IMR-90 (cell line): ENCODE data around the gene KITLG. TPM values are rescaled to one million over a fixed set of nuclear protein-coding genes. Genes with fewer than 3 reads are reported as not detected.

Source experiments
- ATAC-seq: fragments of 200-7000 bp; cut with Tn5 transposase; 2 replicates; pipeline ENCODE4 v1.9.1; 2020; ENCODE audit warnings: low read depth, mild to moderate bottlenecking, moderate library complexity
- BruUV-seq: library from RNA; stranded (reverse); fragments of 400-500 nt; replicated peaks from 2 replicates; lab custom pipeline; 2021; lab: Mats Ljungman, UMichigan
- CTCF ChIA-PET: fragments of 300-600 bp; formaldehyde crosslinking; extraction: SDS; loops from one replicate; lab custom pipeline; 2021; ENCODE audit warnings: antibody characterized with exemption; lab: Yijun Ruan, JAX
- POLR2A ChIA-PET: fragments of 300-600 bp; sonication (Branson Sonifier 250); formaldehyde crosslinking; loops from one replicate; lab custom pipeline; 2022; ENCODE audit warnings: antibody characterized with exemption; ENCODE audit not compliant: unreplicated experiment; lab: Charles Lee
- DNase-seq: peaks from one replicate; pipeline ENCODE4 v3.0.0; 2013
- H2AFZ ChIP-seq: replicated peaks from 2 replicates; pipeline ENCODE3; 2013; ENCODE audit warnings: low read length, mild to moderate bottlenecking; ENCODE audit not compliant: poor library complexity
- H2AK5ac ChIP-seq: 2 replicates; pipeline ENCODE4 v1.6.1; 2013; ENCODE audit warnings: low read depth, low read length, inconsistent platforms
- H2AK9ac ChIP-seq: replicated peaks from 2 replicates; pipeline ENCODE3; 2013; ENCODE audit warnings: mild to moderate bottlenecking, low read depth, low read length, moderate library complexity; ENCODE audit not compliant: poor library complexity
- H2BK120ac ChIP-seq: 2 replicates; pipeline ENCODE4 v1.6.1; 2013; ENCODE audit warnings: low read depth, low read length, inconsistent platforms
- H2BK15ac ChIP-seq: 3 replicates; pipeline ENCODE4 v1.6.1; 2013; ENCODE audit warnings: low read depth, low read length, inconsistent platforms
- H2BK20ac ChIP-seq: 2 replicates; pipeline ENCODE4 v1.6.1; 2013; ENCODE audit warnings: low read depth, mild to moderate bottlenecking, inconsistent platforms, low read length, moderate library complexity
- H2BK5ac ChIP-seq: 2 replicates; pipeline ENCODE4 v1.6.1; 2013; ENCODE audit warnings: mild to moderate bottlenecking, low read depth, low read length, inconsistent platforms; ENCODE audit not compliant: poor library complexity, severe bottlenecking
- H3K14ac ChIP-seq: replicated peaks from 2 replicates; pipeline ENCODE4 v1.6.1; 2013; ENCODE audit warnings: low read depth, low read length, inconsistent platforms
- H3K18ac ChIP-seq: 2 replicates; pipeline ENCODE4 v1.6.1; 2013; ENCODE audit warnings: low read depth, low read length, control low read depth
- H3K23ac ChIP-seq: 2 replicates; pipeline ENCODE4 v1.6.1; 2013; ENCODE audit warnings: low read depth, low read length, inconsistent platforms
- H3K27ac ChIP-seq: 2 replicates; pipeline ENCODE4 v1.5.1; 2013; ENCODE audit warnings: mild to moderate bottlenecking, control low read depth, low read length; ENCODE audit not compliant: insufficient read depth
- H3K27me3 ChIP-seq: 2 replicates; pipeline ENCODE4 v1.6.1; 2013; ENCODE audit warnings: low read length; ENCODE audit not compliant: control insufficient read depth, insufficient read depth
- H3K36me3 ChIP-seq: 2 replicates; pipeline ENCODE4 v1.6.1; 2013; ENCODE audit warnings: low read length, mixed read lengths; ENCODE audit not compliant: control insufficient read depth, insufficient read depth
- H3K4ac ChIP-seq: 2 replicates; pipeline ENCODE4 v1.6.1; 2013; ENCODE audit warnings: low read depth, low read length, inconsistent platforms
- H3K4me1 ChIP-seq: 2 replicates; pipeline ENCODE4 v1.6.1; 2013; ENCODE audit warnings: low read length, mixed read lengths; ENCODE audit not compliant: control insufficient read depth, insufficient read depth
- H3K4me2 ChIP-seq: 2 replicates; pipeline ENCODE4 v1.6.1; 2013; ENCODE audit warnings: low read depth, mild to moderate bottlenecking, control low read depth, low read length, moderate library complexity
- H3K4me3 ChIP-seq: 2 replicates; pipeline ENCODE4 v1.5.1; 2013; ENCODE audit warnings: low read depth, mild to moderate bottlenecking, control low read depth, low read length, moderate library complexity; ENCODE audit not compliant: insufficient read depth
- H3K56ac ChIP-seq: 2 replicates; pipeline ENCODE4 v1.6.1; 2013; ENCODE audit warnings: low read length, inconsistent platforms; ENCODE audit not compliant: insufficient read depth; ENCODE audit errors: extremely low read depth
- H3K79me1 ChIP-seq, 2 experiments: 2 replicates each; pipeline ENCODE4 v1.6.1; 2013; ENCODE audit warnings: low read length in 2 of 2, inconsistent platforms in 1 of 2, low read depth in 1 of 2
- H3K9ac ChIP-seq: 2 replicates; pipeline ENCODE4 v1.6.1; 2013; ENCODE audit warnings: low read depth, low read length, control low read depth
- H3K9me1 ChIP-seq: 2 replicates; pipeline ENCODE4 v1.6.1; 2013; ENCODE audit warnings: low read length, inconsistent platforms; ENCODE audit not compliant: insufficient read depth
- H3K9me3 ChIP-seq: 2 replicates; pipeline ENCODE4 v1.6.1; 2013; ENCODE audit warnings: low read length; ENCODE audit not compliant: control insufficient read depth, insufficient read depth
- H4K20me1 ChIP-seq: 2 replicates; pipeline ENCODE4 v1.6.1; 2013; ENCODE audit warnings: low read length, inconsistent platforms; ENCODE audit not compliant: insufficient read depth
- H4K5ac ChIP-seq: 2 replicates; pipeline ENCODE4 v1.6.1; 2013; ENCODE audit warnings: mild to moderate bottlenecking, low read depth, low read length, control low read depth
- H4K8ac ChIP-seq, 2 experiments: 2 replicates each; pipeline ENCODE4 v1.6.1; 2013; ENCODE audit warnings: low read depth in 2 of 2, low read length in 2 of 2, control low read depth in 1 of 2, inconsistent platforms in 1 of 2
- H4K91ac ChIP-seq: 2 replicates; pipeline ENCODE4 v1.6.1; 2013; ENCODE audit warnings: low read depth, low read length, inconsistent platforms; ENCODE audit not compliant: insufficient read depth
- BHLHE40 ChIP-seq: fragments of 150-350 bp; IDR thresholded peaks from 2 replicates; pipeline ENCODE4 v1.6.1; 2016; ENCODE audit warnings: mild to moderate bottlenecking, low read depth, low read length
- CHD1 ChIP-seq: IDR thresholded peaks from 2 replicates; pipeline ENCODE4 v1.6.1; 2012; ENCODE audit warnings: low read depth, low read length, improper control_type of control experiment
- MAFK ChIP-seq: IDR thresholded peaks from 2 replicates; pipeline ENCODE4 v1.6.1; 2012; ENCODE audit warnings: low read depth, low read length, improper control_type of control experiment
- MXI1 ChIP-seq: IDR thresholded peaks from 2 replicates; pipeline ENCODE4 v1.6.1; 2012; ENCODE audit warnings: low read depth, mild to moderate bottlenecking, low read length, moderate library complexity, borderline replicate concordance
- RAD21 ChIP-seq: IDR thresholded peaks from 2 replicates; pipeline ENCODE4 v1.6.1; 2012; ENCODE audit warnings: low read length, improper control_type of control experiment
- RCOR1 ChIP-seq: IDR thresholded peaks from 2 replicates; pipeline ENCODE4 v1.6.1; 2012; ENCODE audit warnings: mild to moderate bottlenecking, low read length, improper control_type of control experiment; ENCODE audit not compliant: insufficient replicate concordance
- SMC3 ChIP-seq: fragments of 150-350 bp; IDR thresholded peaks from 2 replicates; pipeline ENCODE4 v1.6.1; 2016; ENCODE audit warnings: low read depth, mild to moderate bottlenecking, antibody characterized with exemption, low read length, moderate library complexity
- WGBS, 2 experiments: methylation state at CpG; one replicate each; pipeline versions ENCODE4 v1.1.5 to v1.1.7; 2013; ENCODE audit warnings: missing lambda C conversion rate in 2 of 2; ENCODE audit not compliant: insufficient read length in 1 of 2; ENCODE audit errors: extremely low coverage in 2 of 2; 5-methylcytosine and 5-hydroxymethylcytosine counted together
- dilution Hi-C: fragments of 300-500 bp; cut with HindIII; formaldehyde crosslinking; loops from one replicate; pipeline ENCODE4 v1.14.3; 2018; ENCODE audit warnings: low sequenced_read_pairs; ENCODE audit not compliant: unreplicated experiment
- in situ Hi-C: fragments of 300-500 bp; cut with MboI; formaldehyde crosslinking; loops from 3 replicates; pipeline ENCODE4 v1.14.3; 2019; ENCODE audit warnings: low sequenced_read_pairs, inconsistent platforms, mixed read lengths
- intact Hi-C: fragments of 100-400 bp; cut with micrococcal nuclease; formaldehyde crosslinking; loops from 2 replicates; pipeline ENCODE4 v1.10.0; 2022
- polyA plus RNA-seq, 3 experiments: library from polyadenylated mRNA; depleted of rRNA; stranded (reverse); fragments of >200 nt; gene quantifications; 2 replicates each; pipeline ENCODE4 v1.2.3, GENCODE V29; 2012; ENCODE audit warnings: low replicate concordance in 1 of 3
- total RNA-seq: library from RNA; depleted of rRNA; stranded (reverse); fragments of >200 nt; gene quantifications from 2 replicates; pipeline ENCODE4 v1.2.3, GENCODE V29; 2012
- TF ChIP-seq, protein P1 (sequence below): fragments of 150-350 bp; IDR thresholded peaks from 2 replicates; pipeline ENCODE4 v1.6.1; 2016; ENCODE audit warnings: low read depth, mild to moderate bottlenecking, low read length, moderate library complexity, borderline replicate concordance
- TF ChIP-seq, protein P2 (sequence below): conservative IDR thresholded peaks from 2 replicates; pipeline ENCODE4 v1.5.1; 2012; ENCODE audit warnings: mild to moderate bottlenecking, low read depth, low read length, improper control_type of control experiment

The KITLG gene
- total and polyA plus RNA-seq, 2 of the 4 experiments (the other 2 are of a cell fraction) = 14.5 to 87.5 TPM

DNA sequence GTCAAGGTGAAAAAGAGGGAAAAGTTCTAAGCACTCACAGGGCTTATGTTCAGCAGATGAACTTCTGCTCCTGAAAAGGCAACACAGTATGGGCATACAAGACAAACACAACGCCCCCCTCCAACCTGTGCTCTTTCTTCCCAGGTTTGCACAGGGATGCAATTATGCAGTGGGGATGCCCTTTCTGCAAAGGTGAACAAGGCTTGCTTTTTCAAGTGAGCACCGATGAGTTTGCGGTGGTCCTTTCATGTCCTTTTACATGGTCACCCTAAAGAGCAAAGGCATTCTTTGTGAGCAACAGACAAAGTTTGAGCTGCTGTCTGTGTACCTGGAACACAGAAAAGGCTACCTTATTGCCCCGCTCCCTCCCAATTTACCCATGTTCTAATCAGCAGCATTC, 6.7 kb downstream of the KITLG start:
- Histone ChIP-seq H3K56ac (no peak overlapping the region), H3K4me3 (no peak overlapping the region), H3K4me2 (no peak overlapping the region), H3K4ac (peak overlapping the region; percentile 44; the same call in 1 of the 2 replicates), H3K14ac (peak overlapping the region; percentile 28; the same call in 1 of the 2 replicates), H2BK20ac (peak overlapping the region; percentile 33; the same call in 1 of the 2 replicates), H3K27me3 (no peaks in the 10 kb centered on the region), H4K20me1 (peaks cover 32% of the 10 kb centered on the region), H3K9me1 (peaks cover 11% of the 10 kb centered on the region), H3K9ac (no peak overlapping the region), H2AK9ac (no peak overlapping the region), H3K4me1 (peaks cover 15% of the 10 kb centered on the region), H3K18ac (peak overlapping the region; percentile 16; the same call in 1 of the 2 replicates), H4K5ac (peak overlapping the region; percentile 9; the same call in 1 of the 2 replicates), H2BK15ac (peak overlapping the region; percentile 66; the same call in 1 of the 3 replicates), H4K91ac (no peak overlapping the region), H3K23ac (peak overlapping the region; percentile 54), H2AFZ (no peak overlapping the region), H3K36me3 (peaks cover 2% of the 10 kb centered on the region; the same call in 1 of the 2 replicates), H2BK120ac (peak overlapping the region; percentile 25; the same call in 1 of the 2 replicates), H3K27ac (no peak overlapping the region), H3K9me3 (no peaks in the 10 kb centered on the region), H3K79me1 (peaks cover 11 to 49% of the 10 kb centered on the region in 2 experiments; a peak in 3 of 4 replicates), H2BK5ac (no peak overlapping the region), H2AK5ac (peak overlapping the region; percentile 55; the same call in 1 of the 2 replicates), H4K8ac (peak overlapping the region; percentile 1 to 7; a peak in 2 of 4 replicates)
- intact Hi-C loops (loop anchor here (2.0 kb wide), 1 partner anchor 81 kb away; no protein-coding TSS in a partner anchor), in situ Hi-C loops (no loop called here), dilution Hi-C loops (no loop called here)
- no peak for TF ChIP-seq SMC3
- no peak for TF ChIP-seq RAD21
- no peak for TF ChIP-seq BHLHE40
- no peak for TF ChIP-seq MAFK
- no peak for TF ChIP-seq CHD1
- TF ChIP-seq, protein P1, sequence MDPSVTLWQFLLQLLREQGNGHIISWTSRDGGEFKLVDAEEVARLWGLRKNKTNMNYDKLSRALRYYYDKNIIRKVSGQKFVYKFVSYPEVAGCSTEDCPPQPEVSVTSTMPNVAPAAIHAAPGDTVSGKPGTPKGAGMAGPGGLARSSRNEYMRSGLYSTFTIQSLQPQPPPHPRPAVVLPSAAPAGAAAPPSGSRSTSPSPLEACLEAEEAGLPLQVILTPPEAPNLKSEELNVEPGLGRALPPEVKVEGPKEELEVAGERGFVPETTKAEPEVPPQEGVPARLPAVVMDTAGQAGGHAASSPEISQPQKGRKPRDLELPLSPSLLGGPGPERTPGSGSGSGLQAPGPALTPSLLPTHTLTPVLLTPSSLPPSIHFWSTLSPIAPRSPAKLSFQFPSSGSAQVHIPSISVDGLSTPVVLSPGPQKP = no peak
- no peak for TF ChIP-seq MXI1
- TF ChIP-seq RCOR1 = no peak
- TF ChIP-seq, protein P2, sequence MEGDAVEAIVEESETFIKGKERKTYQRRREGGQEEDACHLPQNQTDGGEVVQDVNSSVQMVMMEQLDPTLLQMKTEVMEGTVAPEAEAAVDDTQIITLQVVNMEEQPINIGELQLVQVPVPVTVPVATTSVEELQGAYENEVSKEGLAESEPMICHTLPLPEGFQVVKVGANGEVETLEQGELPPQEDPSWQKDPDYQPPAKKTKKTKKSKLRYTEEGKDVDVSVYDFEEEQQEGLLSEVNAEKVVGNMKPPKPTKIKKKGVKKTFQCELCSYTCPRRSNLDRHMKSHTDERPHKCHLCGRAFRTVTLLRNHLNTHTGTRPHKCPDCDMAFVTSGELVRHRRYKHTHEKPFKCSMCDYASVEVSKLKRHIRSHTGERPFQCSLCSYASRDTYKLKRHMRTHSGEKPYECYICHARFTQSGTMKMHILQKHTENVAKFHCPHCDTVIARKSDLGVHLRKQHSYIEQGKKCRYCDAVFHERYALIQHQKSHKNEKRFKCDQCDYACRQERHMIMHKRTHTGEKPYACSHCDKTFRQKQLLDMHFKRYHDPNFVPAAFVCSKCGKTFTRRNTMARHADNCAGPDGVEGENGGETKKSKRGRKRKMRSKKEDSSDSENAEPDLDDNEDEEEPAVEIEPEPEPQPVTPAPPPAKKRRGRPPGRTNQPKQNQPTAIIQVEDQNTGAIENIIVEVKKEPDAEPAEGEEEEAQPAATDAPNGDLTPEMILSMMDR = no peak
- ATAC-seq = no peak
- no peak for DNase-seq
- no TSS peak for BruUV-seq
- POLR2A ChIA-PET = interaction anchor here (0.6 kb wide), 3 partner anchors 275 to 432 kb away, joined by 3 read pairs; no protein-coding TSS in a partner anchor
- CTCF ChIA-PET = interaction anchor here (0.6 to 0.7 kb wide), 2 partner anchors 34 to 419 kb away, joined by 3 to 4 read pairs; no protein-coding TSS in a partner anchor
- 100% methylated on average over 1 of the region's 4 CpGs; no CpG with 5 or more reads in 1 of the 2 experiments for WGBS, 2 experiments
